BLaER1 treated with 17β-estradiol and CSF1 and Interleukin-3, amounts not matched to agents 10 nM and 100 nM (cell line): Measurements from ENCODE around the gene USP28.
A peak's percentile ranks its signal among the peaks of the same experiment; 100 is the strongest.
"Not testable (repeated sequence)": the region's sequence is repeated elsewhere in the genome, so short reads cannot be mapped to it uniquely, and the experiment has no call there.

ENCODE experiments used
- H3K27ac ChIP-seq, 11 experiments: shearing (Covaris generic); formaldehyde crosslinking; 2 replicates each; pipeline ENCODE4 v1.8.1; 2022
- H3K27me3 ChIP-seq, 11 experiments: shearing (Covaris generic); formaldehyde crosslinking; 2 replicates each; pipeline ENCODE4 v1.8.1; 2022
- H3K36me3 ChIP-seq, 11 experiments: shearing (Covaris generic); formaldehyde crosslinking; 2 replicates each; pipeline ENCODE4 v1.8.1; 2022
- H3K4me1 ChIP-seq, 10 experiments: shearing (Covaris generic); formaldehyde crosslinking; 2 replicates each; pipeline ENCODE4 v1.8.1; 2022
- H3K4me2 ChIP-seq, 11 experiments: shearing (Covaris generic); formaldehyde crosslinking; 2 replicates each; pipeline ENCODE4 v1.8.1; 2022
- H3K4me3 ChIP-seq, 10 experiments: shearing (Covaris generic); formaldehyde crosslinking; 2 replicates each; pipeline ENCODE4 v1.8.1; 2022
- H3K9ac ChIP-seq, 11 experiments: shearing (Covaris generic); formaldehyde crosslinking; 2 replicates each; pipeline ENCODE4 v1.8.1; 2022
- H3K9me3 ChIP-seq, 11 experiments: shearing (Covaris generic); formaldehyde crosslinking; replicated peaks in 1 of 11; 2 replicates each; pipeline ENCODE4 v1.8.1; 2022
- H4K20me1 ChIP-seq, 11 experiments: shearing (Covaris generic); formaldehyde crosslinking; 2 replicates each; pipeline ENCODE4 v1.8.1; 2022
- Cebpa-rat ChIP-seq, 11 experiments: shearing (Covaris generic); IDR thresholded peaks; 2 replicates each; pipeline ENCODE4 v1.8.1; 2022

Gene USP28, protein sequence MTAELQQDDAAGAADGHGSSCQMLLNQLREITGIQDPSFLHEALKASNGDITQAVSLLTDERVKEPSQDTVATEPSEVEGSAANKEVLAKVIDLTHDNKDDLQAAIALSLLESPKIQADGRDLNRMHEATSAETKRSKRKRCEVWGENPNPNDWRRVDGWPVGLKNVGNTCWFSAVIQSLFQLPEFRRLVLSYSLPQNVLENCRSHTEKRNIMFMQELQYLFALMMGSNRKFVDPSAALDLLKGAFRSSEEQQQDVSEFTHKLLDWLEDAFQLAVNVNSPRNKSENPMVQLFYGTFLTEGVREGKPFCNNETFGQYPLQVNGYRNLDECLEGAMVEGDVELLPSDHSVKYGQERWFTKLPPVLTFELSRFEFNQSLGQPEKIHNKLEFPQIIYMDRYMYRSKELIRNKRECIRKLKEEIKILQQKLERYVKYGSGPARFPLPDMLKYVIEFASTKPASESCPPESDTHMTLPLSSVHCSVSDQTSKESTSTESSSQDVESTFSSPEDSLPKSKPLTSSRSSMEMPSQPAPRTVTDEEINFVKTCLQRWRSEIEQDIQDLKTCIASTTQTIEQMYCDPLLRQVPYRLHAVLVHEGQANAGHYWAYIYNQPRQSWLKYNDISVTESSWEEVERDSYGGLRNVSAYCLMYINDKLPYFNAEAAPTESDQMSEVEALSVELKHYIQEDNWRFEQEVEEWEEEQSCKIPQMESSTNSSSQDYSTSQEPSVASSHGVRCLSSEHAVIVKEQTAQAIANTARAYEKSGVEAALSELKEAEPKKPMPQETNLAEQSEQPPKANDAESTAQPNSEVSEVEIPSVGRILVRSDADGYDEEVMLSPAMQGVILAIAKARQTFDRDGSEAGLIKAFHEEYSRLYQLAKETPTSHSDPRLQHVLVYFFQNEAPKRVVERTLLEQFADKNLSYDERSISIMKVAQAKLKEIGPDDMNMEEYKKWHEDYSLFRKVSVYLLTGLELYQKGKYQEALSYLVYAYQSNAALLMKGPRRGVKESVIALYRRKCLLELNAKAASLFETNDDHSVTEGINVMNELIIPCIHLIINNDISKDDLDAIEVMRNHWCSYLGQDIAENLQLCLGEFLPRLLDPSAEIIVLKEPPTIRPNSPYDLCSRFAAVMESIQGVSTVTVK

DNA sequence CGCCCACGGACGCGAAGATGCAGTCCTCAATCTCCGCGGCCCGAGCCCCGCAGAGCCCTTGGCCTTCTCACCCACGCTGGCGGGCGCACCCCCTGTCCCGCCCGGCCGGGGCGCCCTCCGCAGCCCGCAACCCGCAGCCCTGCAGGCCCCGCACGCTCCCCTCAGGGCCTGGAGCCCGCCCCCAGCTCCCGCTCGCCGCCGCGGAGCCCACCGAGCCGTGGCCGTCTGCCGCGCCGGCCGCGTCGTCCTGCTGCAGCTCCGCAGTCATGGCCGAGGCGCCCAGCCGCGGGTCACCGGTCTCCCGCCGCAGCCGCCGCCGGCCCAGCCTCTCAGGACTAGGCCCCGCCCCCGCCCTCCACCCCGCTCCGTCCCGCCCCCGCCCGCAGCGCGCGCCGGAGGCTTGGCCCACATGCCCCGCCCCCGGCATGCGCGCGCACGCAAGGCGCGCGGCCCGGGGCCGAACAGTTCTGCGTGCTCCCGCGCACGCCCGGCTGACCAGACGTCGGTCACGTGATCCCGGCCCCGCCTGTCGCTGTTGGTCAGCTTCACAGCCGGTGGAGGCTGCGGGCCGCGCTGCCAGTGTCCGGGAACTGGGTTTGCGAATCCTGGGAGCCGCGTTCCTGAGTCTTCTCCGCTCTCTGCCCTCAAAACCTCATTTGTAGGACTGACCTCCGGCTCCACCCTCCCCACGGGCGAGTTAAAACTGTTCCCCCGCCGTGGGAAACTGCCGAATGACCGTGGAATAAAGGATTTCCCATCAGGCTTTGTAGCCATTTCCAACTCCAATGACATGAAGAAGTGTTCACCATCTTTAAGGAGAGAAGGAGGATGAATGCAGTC lies at the start of gene USP28:
Gene USP28, minus strand, starts transcription at position 339 of the 840 bp plus-strand sequence. Its CDS starts 71 bp downstream, at position 268.
- H3K9me3 ChIP-seq: peaks cover 0 to 28% (median 19%) of the 10 kb centered on the region in 11 experiments; a peak in 19 of 22 replicates
- H3K4me3 ChIP-seq: peak within 1 kb of the TSS; percentile 74 to 95 (median 89)
- TF ChIP-seq Cebpa-rat (IDR thresholded peaks at IDR 0.05): no peak
- H3K9ac ChIP-seq: peak within 1 kb of the TSS; percentile 77 to 91 (median 87)
- peak within 1 kb of the TSS; percentile 74 to 94 (median 89) for H3K27ac ChIP-seq
- H3K27me3 ChIP-seq: no peaks in the 10 kb centered on the region
- H3K4me1 ChIP-seq: peaks cover 48 to 58% (median 53%) of the 10 kb centered on the region in 10 experiments
- peaks cover 0 to 7% (median 0%) of the 10 kb centered on the region in 11 experiments; a peak in 4 of 22 replicates for H4K20me1 ChIP-seq
- peaks cover 0 to 7% (median 0%) of the 10 kb centered on the region in 11 experiments; a peak in 1 of 22 replicates for H3K36me3 ChIP-seq
- peak within 1 kb of the TSS; percentile 71 to 94 (median 88) for H3K4me2 ChIP-seq

DNA sequence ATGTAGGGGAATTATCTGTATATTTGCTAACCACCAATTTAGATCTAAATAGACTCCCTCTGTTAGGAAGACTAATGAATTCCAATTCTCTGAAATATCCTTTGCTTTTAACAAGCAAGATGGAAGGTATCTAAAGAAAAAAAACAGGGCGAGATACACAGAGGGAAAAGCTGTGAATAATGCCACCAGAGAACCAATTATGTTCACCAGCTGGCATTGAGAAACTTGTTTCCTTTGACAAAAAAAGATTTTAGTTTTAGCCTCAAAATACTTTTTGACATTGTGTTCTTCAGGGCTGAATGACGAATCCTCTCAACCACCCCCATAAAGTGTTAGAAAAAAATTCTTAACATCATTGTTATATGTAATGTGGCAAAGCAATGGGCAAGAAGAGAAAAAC lies 48.2 kb upstream of the USP28 start:
- no peak for TF ChIP-seq Cebpa-rat (IDR thresholded peaks at IDR 0.05)

DNA sequence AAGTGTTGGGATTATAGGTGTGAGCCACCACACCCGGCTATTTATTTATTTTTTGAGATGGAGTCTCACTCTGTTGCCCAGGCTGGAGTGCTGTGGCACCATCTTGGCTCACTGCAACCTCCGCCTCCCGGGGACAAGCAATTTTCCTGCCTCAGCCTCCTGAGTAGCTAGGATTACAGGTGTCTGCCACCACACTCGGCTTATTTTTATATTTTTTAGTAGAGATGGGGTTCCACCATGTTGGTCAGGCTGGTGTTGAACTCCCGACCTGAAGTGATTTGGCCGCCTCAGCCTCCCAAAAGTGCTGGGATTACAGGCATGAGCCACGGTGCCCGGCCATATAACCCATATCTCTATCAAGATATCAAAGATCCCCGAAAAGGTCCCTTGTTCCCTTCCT lies 36.1 kb upstream of the USP28 start:
- not testable (repeated sequence) for H3K4me3 ChIP-seq, H3K9me3 ChIP-seq, H3K27ac ChIP-seq, H4K20me1 ChIP-seq, H3K9ac ChIP-seq, H3K4me1 ChIP-seq, H3K27me3 ChIP-seq, H3K4me2 ChIP-seq, H3K36me3 ChIP-seq

More for the DNA sequence above, 48.2 kb upstream of the USP28 start:
- no peaks in the 10 kb centered on the region for H4K20me1 ChIP-seq
- H3K27me3 ChIP-seq: no peaks in the 10 kb centered on the region
- H3K4me2 ChIP-seq: no peak overlapping the region
- no peaks in the 10 kb centered on the region for H3K36me3 ChIP-seq
- H3K4me3 ChIP-seq: no peak overlapping the region
- H3K9me3 ChIP-seq: no peaks in the 10 kb centered on the region
- no peak overlapping the region for H3K9ac ChIP-seq
- no peak overlapping the region for H3K27ac ChIP-seq
- peaks cover 0 to 6% (median 0%) of the 10 kb centered on the region in 10 experiments; a peak in 5 of 20 replicates for H3K4me1 ChIP-seq

- Histone ChIP-seq H3K4me3 (no peak overlapping the region), H3K4me1 (no peaks in the 10 kb centered on the region), H3K27ac (no peak overlapping the region), H3K36me3 (no peaks in the 10 kb centered on the region), H3K4me2 (no peak overlapping the region), H3K9me3 (no peaks in the 10 kb centered on the region), H3K9ac (no peak overlapping the region), H4K20me1 (no peaks in the 10 kb centered on the region), H3K27me3 (no peaks in the 10 kb centered on the region)
- TF ChIP-seq Cebpa-rat (IDR thresholded peaks at IDR 0.05): no peak
These were observed 32.7 kb upstream of the USP28 start for GRCh38 chr11:113908098-113908497.

DNA sequence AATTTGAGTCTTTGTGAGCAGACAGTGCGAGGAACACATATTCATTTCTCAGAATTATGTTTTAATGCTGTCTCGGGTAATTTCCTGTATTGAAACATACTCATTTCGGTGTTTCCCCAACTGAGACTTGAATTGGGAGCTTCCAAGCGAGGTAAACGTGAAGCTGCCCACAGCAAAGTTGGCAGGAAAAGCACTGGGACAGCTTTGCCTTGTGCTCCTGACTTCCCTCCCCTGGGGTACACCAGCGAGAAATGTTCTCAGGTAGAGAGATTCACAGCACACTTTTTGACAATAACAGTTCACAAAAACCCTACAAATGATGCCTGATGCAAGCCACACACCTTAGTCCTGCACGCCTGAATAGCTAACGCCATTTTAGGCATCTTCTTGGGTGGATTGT lies 32.3 kb upstream of the USP28 start:
- H3K27ac ChIP-seq: no peak overlapping the region
- H3K36me3 ChIP-seq: no peaks in the 10 kb centered on the region
- H3K4me2 ChIP-seq: no peak overlapping the region
- no peaks in the 10 kb centered on the region for H3K27me3 ChIP-seq
- no peaks in the 10 kb centered on the region for H3K9me3 ChIP-seq
- TF ChIP-seq Cebpa-rat (IDR thresholded peaks at IDR 0.05): no peak
- H4K20me1 ChIP-seq: no peaks in the 10 kb centered on the region
- H3K4me1 ChIP-seq: no peaks in the 10 kb centered on the region
- H3K9ac ChIP-seq: no peak overlapping the region
- H3K4me3 ChIP-seq: no peak overlapping the region

DNA sequence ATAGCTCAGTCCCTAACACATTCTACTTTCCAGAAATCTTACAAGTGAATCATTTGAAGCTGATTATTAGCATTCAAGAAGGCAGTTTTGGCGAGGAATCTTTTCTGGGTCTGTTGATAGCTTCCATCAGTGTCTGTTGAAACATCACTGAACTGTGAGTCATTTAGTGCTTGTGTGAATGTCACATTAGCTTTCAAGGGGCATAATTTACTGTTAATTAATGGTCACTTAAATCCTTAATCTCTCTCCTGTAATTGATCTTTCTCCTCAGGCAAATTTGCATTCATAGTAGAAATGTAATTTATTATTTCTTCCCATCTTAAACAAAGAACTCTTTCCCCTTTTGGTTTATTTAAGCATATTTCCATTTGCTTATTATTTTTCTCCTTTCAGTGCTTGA lies 31.8 kb upstream of the USP28 start:
- no peak for TF ChIP-seq Cebpa-rat (IDR thresholded peaks at IDR 0.05)
- no peaks in the 10 kb centered on the region for H3K4me1 ChIP-seq
- H3K4me3 ChIP-seq: no peak overlapping the region
- H3K9me3 ChIP-seq: no peaks in the 10 kb centered on the region
- H3K27ac ChIP-seq: no peak overlapping the region
- H3K36me3 ChIP-seq: no peaks in the 10 kb centered on the region
- H3K9ac ChIP-seq: no peak overlapping the region
- no peak overlapping the region for H3K4me2 ChIP-seq
- H3K27me3 ChIP-seq: no peaks in the 10 kb centered on the region
- H4K20me1 ChIP-seq: no peaks in the 10 kb centered on the region

- no peak overlapping the region for H3K4me2 ChIP-seq
- no peak for TF ChIP-seq Cebpa-rat (IDR thresholded peaks at IDR 0.05)
- no peak overlapping the region for H3K9ac ChIP-seq
- no peaks in the 10 kb centered on the region for H3K9me3 ChIP-seq
- no peaks in the 10 kb centered on the region for H3K27me3 ChIP-seq
- no peaks in the 10 kb centered on the region for H4K20me1 ChIP-seq
- H3K36me3 ChIP-seq: no peaks in the 10 kb centered on the region
- H3K4me1 ChIP-seq: no peaks in the 10 kb centered on the region
- H3K4me3 ChIP-seq: no peak overlapping the region
- H3K27ac ChIP-seq: no peak overlapping the region
These were observed 31.1 kb upstream of the USP28 start for GRCh38 chr11:113906516-113906915.

GRCh38 chr11:113906038-113906437 lies 30.7 kb upstream of the USP28 start:
- H3K4me2 ChIP-seq: no peak overlapping the region
- no peaks in the 10 kb centered on the region for H3K27me3 ChIP-seq
- H4K20me1 ChIP-seq: no peaks in the 10 kb centered on the region
- H3K27ac ChIP-seq: no peak overlapping the region
- H3K9me3 ChIP-seq: no peaks in the 10 kb centered on the region
- H3K4me1 ChIP-seq: no peaks in the 10 kb centered on the region
- no peak overlapping the region for H3K9ac ChIP-seq
- TF ChIP-seq Cebpa-rat (IDR thresholded peaks at IDR 0.05): no peak
- no peaks in the 10 kb centered on the region for H3K36me3 ChIP-seq
- no peak overlapping the region for H3K4me3 ChIP-seq
